ENCODE data around the gene UPK1A.

DNA sequence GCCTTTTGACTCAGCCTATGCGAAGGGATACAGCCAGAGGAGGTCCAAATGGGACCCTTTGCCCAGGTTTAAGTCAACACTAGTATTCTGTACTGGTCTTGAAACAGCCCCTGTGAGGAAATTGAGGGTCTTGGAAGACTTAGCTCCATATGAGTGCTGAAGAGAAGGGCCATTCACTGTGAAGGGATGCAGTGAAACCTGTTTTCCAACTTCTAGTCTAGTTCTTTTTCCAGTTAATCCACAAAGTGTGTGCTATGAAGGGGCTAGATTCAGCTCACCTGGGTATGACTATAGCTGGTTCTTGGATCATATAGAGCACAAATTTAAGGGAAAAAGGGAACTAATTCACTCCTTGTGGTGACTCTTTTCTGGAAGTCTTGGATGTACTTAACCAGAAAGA is 42.1 kb downstream of the UPK1A start:
- TF ChIP-seq, protein P1, sequence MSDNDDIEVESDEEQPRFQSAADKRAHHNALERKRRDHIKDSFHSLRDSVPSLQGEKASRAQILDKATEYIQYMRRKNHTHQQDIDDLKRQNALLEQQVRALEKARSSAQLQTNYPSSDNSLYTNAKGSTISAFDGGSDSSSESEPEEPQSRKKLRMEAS (IDR thresholded peaks at IDR 0.05): no peak
- TF ChIP-seq ZBTB7A (IDR thresholded peaks at IDR 0.05; ENCODE audit: low read depth): no peak
- TF ChIP-seq CEBPB (IDR thresholded peaks at IDR 0.05): no peak
- no peak for TF ChIP-seq TCF12 (IDR thresholded peaks at IDR 0.05; ENCODE audit: low read depth)
- TF ChIP-seq EGR1 (IDR thresholded peaks at IDR 0.05): no peak
- TF ChIP-seq CREB1 (IDR thresholded peaks at IDR 0.05; ENCODE audit: low read depth): no peak
- TF ChIP-seq TAF1 (IDR thresholded peaks at IDR 0.05; ENCODE audit: low read depth): no peak
- TF ChIP-seq REST (IDR thresholded peaks at IDR 0.05; ENCODE audit: low read depth): no peak

Data from Ishikawa (cell line).